CD14-positive monocyte (primary cell): ENCODE measurements around the gene BNC2. TPM values are rescaled to one million over a fixed set of nuclear protein-coding genes. Genes with fewer than 3 reads are reported as not detected.

Experiments
- DNase-seq, 3 donors: peaks; one replicate each; pipeline ENCODE4 v3.0.0-alpha.2; 2011 to 2022
- H2AFZ ChIP-seq: 2 replicates; pipeline ENCODE4 v1.6.0; 2012; ENCODE audit warnings: mild to moderate bottlenecking, low read depth, low read length, inconsistent platforms; ENCODE audit not compliant: insufficient read depth, poor library complexity, severe bottlenecking
- H3K27ac ChIP-seq, 2 donors: 1 replicate in 1 of 2; 2 replicates in 1 of 2; pipeline ENCODE4 v1.5.1; 2012 to 2013; ENCODE audit warnings: low read length in 2 of 2, control low read depth in 1 of 2, inconsistent platforms in 1 of 2, low read depth in 1 of 2, mild to moderate bottlenecking in 1 of 2
- H3K27me3 ChIP-seq, 2 donors: one replicate each; pipeline versions ENCODE4 v1.6.0 to v1.6.1; 2011 to 2013; ENCODE audit warnings: low read length in 2 of 2; ENCODE audit not compliant: control insufficient read depth in 2 of 2, insufficient read depth in 2 of 2
- H3K36me3 ChIP-seq, 2 donors: replicated peaks in 1 of 2; 1 replicate in 1 of 2; 2 replicates in 1 of 2; pipeline versions ENCODE4 v1.5.1 to v1.6.1; 2012 to 2013; ENCODE audit warnings: low read length in 2 of 2, control low read depth in 1 of 2, inconsistent platforms in 1 of 2, mild to moderate bottlenecking in 1 of 2; ENCODE audit not compliant: insufficient read depth in 2 of 2, control insufficient read depth in 1 of 2
- H3K4me1 ChIP-seq, 2 donors: 1 replicate in 1 of 2; 2 replicates in 1 of 2; pipeline versions ENCODE4 v1.5.1 to v1.6.1; 2012 to 2013; ENCODE audit warnings: low read length in 2 of 2, control low read depth in 1 of 2, inconsistent platforms in 1 of 2, mild to moderate bottlenecking in 1 of 2, moderate library complexity in 1 of 2; ENCODE audit not compliant: insufficient read depth in 2 of 2, control insufficient read depth in 1 of 2
- H3K4me2 ChIP-seq: replicated peaks from 2 replicates; pipeline ENCODE3; 2012; ENCODE audit warnings: low read length, moderate library complexity, mild to moderate bottlenecking; ENCODE audit not compliant: poor library complexity, severe bottlenecking; ENCODE audit errors: extremely low read depth
- H3K4me3 ChIP-seq, 3 experiments: fragments of 200-600 bp in 1 of 3; sonication (generic) in 1 of 3; replicated peaks in 1 of 3; 1 replicate in 2 of 3; 2 replicates in 1 of 3; pipeline ENCODE4 v1.5.1; 2011 to 2013; ENCODE audit warnings: low read length in 3 of 3, mild to moderate bottlenecking in 3 of 3, control low read depth in 2 of 3, low read depth in 2 of 3, inconsistent platforms in 1 of 3, moderate library complexity in 1 of 3
- H3K79me2 ChIP-seq: 2 replicates; pipeline ENCODE4 v1.6.0; 2012; ENCODE audit warnings: mild to moderate bottlenecking, control low read depth, inconsistent platforms, low read length, moderate library complexity; ENCODE audit not compliant: insufficient read depth
- H3K9ac ChIP-seq: 2 replicates; pipeline ENCODE4 v1.6.0; 2017; ENCODE audit warnings: low read length, mild to moderate bottlenecking; ENCODE audit not compliant: insufficient read depth, poor library complexity, severe bottlenecking
- H3K9me3 ChIP-seq, 2 donors: replicated peaks in 1 of 2; 1 replicate in 1 of 2; 2 replicates in 1 of 2; pipeline versions ENCODE4 v1.5.1 to v1.6.1; 2012 to 2013; ENCODE audit warnings: low read length in 2 of 2, control low read depth in 1 of 2; ENCODE audit not compliant: control insufficient read depth in 1 of 2, insufficient read depth in 1 of 2
- H4K20me1 ChIP-seq: 2 replicates; pipeline ENCODE4 v1.6.0; 2012; ENCODE audit warnings: mild to moderate bottlenecking, low read length, control low read depth, moderate library complexity; ENCODE audit not compliant: insufficient read depth
- H3K27ac Mint-ChIP-seq, 7 donors: one replicate each; pipeline ENCODE4 v1.8.0; 2020; ENCODE audit warnings: mild to moderate bottlenecking in 7 of 7, mixed read lengths in 7 of 7, moderate library complexity in 6 of 7, inconsistent platforms in 2 of 7
- H3K27me3 Mint-ChIP-seq, 3 donors: one replicate each; pipeline ENCODE4 v1.8.0; 2021 to 2022; ENCODE audit warnings: low read depth in 3 of 3, mild to moderate bottlenecking in 3 of 3, mixed read lengths in 3 of 3, moderate library complexity in 3 of 3, inconsistent platforms in 1 of 3
- H3K36me3 Mint-ChIP-seq, 2 donors: one replicate each; pipeline ENCODE4 v1.8.0; 2020; ENCODE audit warnings: mixed read lengths in 2 of 2, inconsistent platforms in 1 of 2, mild to moderate bottlenecking in 1 of 2
- H3K4me1 Mint-ChIP-seq: one replicate; pipeline ENCODE4 v1.8.0; 2020; ENCODE audit warnings: mild to moderate bottlenecking, mixed read lengths
- H3K4me3 Mint-ChIP-seq, 2 donors: one replicate each; pipeline ENCODE4 v1.8.0; 2020; ENCODE audit warnings: mild to moderate bottlenecking in 2 of 2, mixed read lengths in 2 of 2, moderate library complexity in 1 of 2
- H3K9me3 Mint-ChIP-seq, 7 donors: one replicate each; pipeline ENCODE4 v1.8.0; 2020 to 2022; ENCODE audit warnings: mixed read lengths in 7 of 7, mild to moderate bottlenecking in 6 of 7, moderate library complexity in 6 of 7, inconsistent platforms in 2 of 7
- WGBS: methylation state at CpG from one replicate; pipeline ENCODE4 v1.1.5; 2013; ENCODE audit warnings: missing lambda C conversion rate; ENCODE audit not compliant: insufficient coverage; 5-methylcytosine and 5-hydroxymethylcytosine counted together
- intact Hi-C, 2 donors: fragments of 100-400 bp; cut with micrococcal nuclease; formaldehyde crosslinking; loops; one replicate each; pipeline versions ENCODE4 v1.15.0 to v1.15.1; 2023
- polyA plus RNA-seq, 3 donors: library from polyadenylated mRNA; depleted of rRNA in 1 of 3; unstranded in 2 of 3; stranded (reverse) in 1 of 3; fragments of 300-500 nt in 2 of 3; fragments of >200 nt in 1 of 3; fragmentation: Illumina TruSeq in 2 of 3; gene quantifications; 1 replicate in 2 of 3; 2 replicates in 1 of 3; pipeline ENCODE4 v1.2.3, GENCODE V29; 2012 to 2021
- TF ChIP-seq, protein P1 (sequence below): fragments of 200-600 bp; IDR thresholded peaks from one replicate; pipeline ENCODE4 v1.8.0; 2022; ENCODE audit warnings: antibody characterized with exemption, mild to moderate bottlenecking

BNC2 gene
- polyA plus RNA-seq, 3 donors, result 0.01 TPM; not detected in 2

DNA sequence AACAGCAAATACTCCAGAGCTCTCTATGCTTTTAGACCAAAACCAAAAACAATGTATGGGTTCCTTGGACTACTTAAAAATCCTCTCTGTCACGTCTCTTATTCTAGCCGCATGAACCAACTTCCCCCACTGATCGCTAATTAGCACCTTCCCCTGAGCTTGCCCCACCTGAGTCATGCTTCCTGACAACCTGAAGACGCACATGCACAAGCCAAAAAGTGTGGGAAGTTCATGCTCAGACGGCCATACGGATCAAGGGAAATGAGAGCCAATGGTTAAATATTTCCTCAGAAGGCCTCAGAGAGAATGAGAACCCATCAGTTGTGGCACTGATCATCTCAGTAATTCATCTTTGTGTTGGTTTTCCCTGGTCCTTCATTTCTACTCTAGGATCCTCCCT lies 199.7 kb downstream of the BNC2 start:
- Mint-ChIP-seq H3K4me3 (no peak overlapping the region), H3K9me3 (peaks cover 0 to 2% (median 0%) of the 10 kb centered on the region in 7 donors), H3K27ac (no peak overlapping the region), H3K36me3 (no peaks in the 10 kb centered on the region), H3K4me1 (no peaks in the 10 kb centered on the region), H3K27me3 (peaks cover 0 to 1% (median 0%) of the 10 kb centered on the region in 3 donors)
- H3K9ac ChIP-seq, result no peak overlapping the region
- H2AFZ ChIP-seq, result no peak overlapping the region
- intact Hi-C loops, result no loop called here
- 87% methylated on average over 4 of the region's 6 CpGs for WGBS
- DNase-seq, result no peak
- no peaks in the 10 kb centered on the region for H3K4me1 ChIP-seq
- no peak overlapping the region for H3K27ac ChIP-seq
- H3K4me3 ChIP-seq, result no peak overlapping the region
- no peaks in the 10 kb centered on the region for H3K36me3 ChIP-seq
- H3K79me2 ChIP-seq, result no peaks in the 10 kb centered on the region
- no peaks in the 10 kb centered on the region for H4K20me1 ChIP-seq
- H3K9me3 ChIP-seq, result no peaks in the 10 kb centered on the region
- TF ChIP-seq, protein P1, sequence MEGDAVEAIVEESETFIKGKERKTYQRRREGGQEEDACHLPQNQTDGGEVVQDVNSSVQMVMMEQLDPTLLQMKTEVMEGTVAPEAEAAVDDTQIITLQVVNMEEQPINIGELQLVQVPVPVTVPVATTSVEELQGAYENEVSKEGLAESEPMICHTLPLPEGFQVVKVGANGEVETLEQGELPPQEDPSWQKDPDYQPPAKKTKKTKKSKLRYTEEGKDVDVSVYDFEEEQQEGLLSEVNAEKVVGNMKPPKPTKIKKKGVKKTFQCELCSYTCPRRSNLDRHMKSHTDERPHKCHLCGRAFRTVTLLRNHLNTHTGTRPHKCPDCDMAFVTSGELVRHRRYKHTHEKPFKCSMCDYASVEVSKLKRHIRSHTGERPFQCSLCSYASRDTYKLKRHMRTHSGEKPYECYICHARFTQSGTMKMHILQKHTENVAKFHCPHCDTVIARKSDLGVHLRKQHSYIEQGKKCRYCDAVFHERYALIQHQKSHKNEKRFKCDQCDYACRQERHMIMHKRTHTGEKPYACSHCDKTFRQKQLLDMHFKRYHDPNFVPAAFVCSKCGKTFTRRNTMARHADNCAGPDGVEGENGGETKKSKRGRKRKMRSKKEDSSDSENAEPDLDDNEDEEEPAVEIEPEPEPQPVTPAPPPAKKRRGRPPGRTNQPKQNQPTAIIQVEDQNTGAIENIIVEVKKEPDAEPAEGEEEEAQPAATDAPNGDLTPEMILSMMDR, result no peak
- H3K27me3 ChIP-seq, result no peaks in the 10 kb centered on the region
- no peak overlapping the region for H3K4me2 ChIP-seq

DNA sequence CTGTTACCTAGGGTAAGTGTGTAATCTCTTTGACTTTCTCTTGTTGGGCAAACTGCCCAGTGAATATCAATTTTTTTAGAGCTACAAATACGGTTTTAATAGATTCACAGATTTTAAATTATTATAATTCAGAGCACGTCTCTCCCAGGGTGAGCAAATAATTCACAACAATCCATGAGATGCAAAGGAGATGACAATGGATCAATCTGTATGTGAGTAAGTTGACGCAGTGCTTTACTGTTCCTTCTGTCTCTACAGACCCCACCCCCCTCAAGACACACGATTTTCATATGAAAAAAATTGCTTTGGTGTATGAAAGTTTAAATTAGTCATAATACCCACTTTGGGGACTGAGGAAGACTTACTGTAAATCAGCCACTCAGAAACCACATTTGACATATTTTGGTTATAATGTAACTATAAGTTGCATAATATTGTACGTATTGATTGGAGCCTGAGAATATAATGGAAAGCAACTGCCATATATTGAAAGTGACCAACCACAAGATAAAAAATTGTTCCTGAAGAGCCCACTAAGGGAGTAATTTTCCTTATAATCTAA lies 201.7 kb downstream of the BNC2 start:
- no peak overlapping the region for H3K27ac Mint-ChIP-seq
- Histone ChIP-seq H3K4me1 (no peaks in the 10 kb centered on the region), H3K4me3 (no peak overlapping the region), H3K4me2 (no peak overlapping the region), H3K27me3 (no peaks in the 10 kb centered on the region), H3K9ac (no peak overlapping the region), H3K9me3 (no peaks in the 10 kb centered on the region), H3K27ac (no peak overlapping the region), H2AFZ (no peak overlapping the region), H3K36me3 (no peaks in the 10 kb centered on the region), H4K20me1 (no peaks in the 10 kb centered on the region), H3K79me2 (no peaks in the 10 kb centered on the region)
- intact Hi-C loops, result no loop called here
- H3K4me3 Mint-ChIP-seq, result no peak overlapping the region
- peaks cover 0 to 4% (median 2%) of the 10 kb centered on the region in 3 donors for H3K27me3 Mint-ChIP-seq
- H3K4me1 Mint-ChIP-seq, result no peaks in the 10 kb centered on the region
- H3K9me3 Mint-ChIP-seq, result peaks cover 0 to 3% (median 0%) of the 10 kb centered on the region in 7 donors
- WGBS, result no CpG with 5 or more reads among the region's 5 CpGs
- no peaks in the 10 kb centered on the region for H3K36me3 Mint-ChIP-seq
- DNase-seq, result no peak
- TF ChIP-seq, protein P1, result no peak
